Upper lobe of left lung (tissue), 6 donors: ENCODE data around the gene JTB. TPM values are rescaled to one million over a fixed set of nuclear protein-coding genes. Genes with fewer than 3 reads are reported as not detected.

Experiments used
- ATAC-seq, 2 donors: fragments of 200-7000 bp; cut with Tn5 transposase; one replicate each; pipeline ENCODE4 v1.9.1; 2022; ENCODE audit warnings: mild to moderate bottlenecking in 2 of 2, moderate library complexity in 2 of 2; ENCODE audit not compliant: low FRiP score in 2 of 2
- DNase-seq, 2 donors: peaks; one replicate each; pipeline ENCODE4 v3.0.0-alpha.2; 2019 to 2020
- H3K27ac ChIP-seq, 4 donors: fragments of 200-600 bp; sonication (generic); one replicate each; pipeline ENCODE4 v1.5.1; 2016 to 2019
- H3K27me3 ChIP-seq, 4 donors: fragments of 200-600 bp; sonication (generic); one replicate each; pipeline ENCODE4 v1.5.1; 2017 to 2019
- H3K36me3 ChIP-seq, 4 donors: fragments of 200-600 bp; sonication (generic); one replicate each; pipeline ENCODE4 v1.5.1; 2016 to 2019
- H3K4me1 ChIP-seq, 4 donors: fragments of 200-600 bp; sonication (generic); one replicate each; pipeline ENCODE4 v1.5.1; 2018 to 2019
- H3K4me3 ChIP-seq, 4 donors: fragments of 200-600 bp; sonication (generic); one replicate each; pipeline ENCODE4 v1.5.1; 2017 to 2019; ENCODE audit warnings: mild to moderate bottlenecking in 2 of 4, moderate library complexity in 1 of 4
- H3K9me3 ChIP-seq, 4 donors: fragments of 200-600 bp; sonication (generic); one replicate each; pipeline ENCODE4 v1.5.1; 2018 to 2019
- CTCF ChIP-seq, 6 experiments: fragments of 450-650 bp in 4 of 6; fragments of 200-600 bp in 2 of 6; sonication (generic) in 2 of 6; IDR thresholded peaks; one replicate each; pipeline ENCODE4 v1.5.1; 2016 to 2019; ENCODE audit warnings: antibody characterized with exemption in 6 of 6
- EP300 ChIP-seq, 4 donors: sonication (generic); formaldehyde crosslinking; IDR thresholded peaks; one replicate each; pipeline ENCODE4 v1.5.1; 2017; ENCODE audit warnings: antibody characterized with exemption in 4 of 4, control low read depth in 2 of 4
- POLR2A ChIP-seq, 4 donors: fragments of 450-650 bp; IDR thresholded peaks; one replicate each; pipeline ENCODE4 v1.5.1; 2016 to 2017; ENCODE audit warnings: antibody characterized with exemption in 4 of 4, mild to moderate bottlenecking in 2 of 4
- POLR2AphosphoS5 ChIP-seq, 2 donors: sonication (generic); formaldehyde crosslinking; IDR thresholded peaks; one replicate each; pipeline ENCODE4 v1.5.1; 2017; ENCODE audit warnings: antibody characterized with exemption in 2 of 2
- WGBS, 2 donors: methylation state at CpG; one replicate each; pipeline ENCODE4 v1.1.5; 2017 to 2018; 5-methylcytosine and 5-hydroxymethylcytosine counted together
- small RNA-seq, 4 donors: library from RNA; depleted of rRNA; stranded (forward); fragments of <200 nt; gene quantifications; one replicate each; pipeline ENCODE3, GENCODE V24; 2016
- total RNA-seq, 6 donors: library from RNA; depleted of rRNA in 4 of 6; stranded (reverse); fragments of >200 nt in 4 of 6; gene quantifications; one replicate each; pipeline versions ENCODE4 v1.1.0 to v1.2.1, GENCODE V29; 2016 to 2021
- donor health status: DM: no; HTN: no; CAD: no; lungs with moderate emphysema.
- donor health status: DM: no; HTN: yes; CAD: no; lungs with severe emphysema.

JTB gene
- total RNA-seq, 6 donors from 2014 or later = 123 to 285 (median 157) TPM

GRCh38 chr1:153928791-153929341 lies 48.6 kb downstream of the JTB start:
- no peak for DNase-seq
- Histone ChIP-seq H3K36me3 (peaks cover 17 to 44% (median 35%) of the 10 kb centered on the region in 4 donors), H3K27me3 (no peaks in the 10 kb centered on the region), H3K4me3 (no peak overlapping the region), H3K9me3 (no peaks in the 10 kb centered on the region), H3K4me1 (peaks cover 3 to 14% (median 5%) of the 10 kb centered on the region in 4 donors), H3K27ac (peak overlapping the region in 2 of 4 donors; percentile 21 to 36)
- no peak for TF ChIP-seq EP300 (IDR thresholded peaks at IDR 0.05)
- no peak for TF ChIP-seq POLR2A (IDR thresholded peaks at IDR 0.05)
- TF ChIP-seq POLR2AphosphoS5 (IDR thresholded peaks at IDR 0.05) = no peak
- TF ChIP-seq CTCF (IDR thresholded peaks at IDR 0.05) = no peak
- 62 to 64% methylated on average over 4 of the region's 4 CpGs for WGBS, 2 donors
- ATAC-seq = no peak

- 46 to 67% methylated on average over 1 of the region's 1 CpG for WGBS, 2 donors
- H3K9me3 ChIP-seq = no peaks in the 10 kb centered on the region
- peak overlapping the region in 1 of 4 donors; percentile 36 for H3K27ac ChIP-seq
- no peaks in the 10 kb centered on the region for H3K27me3 ChIP-seq
- peaks cover 6 to 17% (median 9%) of the 10 kb centered on the region in 4 donors for H3K4me1 ChIP-seq
- H3K4me3 ChIP-seq = no peak overlapping the region
- DNase-seq = no peak
- ATAC-seq = no peak
- peaks cover 14 to 38% (median 28%) of the 10 kb centered on the region in 4 donors for H3K36me3 ChIP-seq
- no peak for TF ChIP-seq POLR2AphosphoS5 (IDR thresholded peaks at IDR 0.05)
- no peak for TF ChIP-seq CTCF (IDR thresholded peaks at IDR 0.05)
- no peak for TF ChIP-seq EP300 (IDR thresholded peaks at IDR 0.05)
- no peak for TF ChIP-seq POLR2A (IDR thresholded peaks at IDR 0.05)
Observed at GRCh38 chr1:153928245-153928644, 49.2 kb downstream of the JTB start.

- no peak for ATAC-seq
- no peak overlapping the region for H3K4me3 ChIP-seq
- WGBS, 2 donors = 85 to 87% methylated on average over 4 of the region's 4 CpGs
- H3K27ac ChIP-seq = no peak overlapping the region
- peaks cover 11 to 22% (median 13%) of the 10 kb centered on the region in 4 donors for H3K4me1 ChIP-seq
- H3K36me3 ChIP-seq = peaks cover 6 to 20% (median 12%) of the 10 kb centered on the region in 4 donors
- H3K9me3 ChIP-seq = no peaks in the 10 kb centered on the region
- no peak for TF ChIP-seq POLR2AphosphoS5 (IDR thresholded peaks at IDR 0.05)
- no peak for TF ChIP-seq EP300 (IDR thresholded peaks at IDR 0.05)
- no peak for TF ChIP-seq POLR2A (IDR thresholded peaks at IDR 0.05)
- TF ChIP-seq CTCF (IDR thresholded peaks at IDR 0.05) = no peak
- no peak for DNase-seq
- H3K27me3 ChIP-seq = no peaks in the 10 kb centered on the region
Observed at GRCh38 chr1:153926405-153926804, 51.1 kb downstream of the JTB start.

Small RNAs within 50 kb of the gene (small RNA-seq; reads per million reads assigned to genes)
- gene MIR6737 = 0 to 0.43 (median 0.03) reads per million in 4 donors

Other genes with a start within 250 kb of the JTB start
- gene INTS3, start 249.6 kb downstream of the JTB start, total RNA-seq = 100 to 1,000 TPM in 1 of 6 donors, 10 to 100 TPM in 5; 58.2 to 159 (median 63.1) TPM
- gene SLC27A3, start 202.3 kb downstream of the JTB start, total RNA-seq = 100 to 1,000 TPM in 5 of 6 donors, 10 to 100 TPM in 1; 92.8 to 272 (median 167) TPM
- gene GATAD2B, start 54.7 kb downstream of the JTB start, total RNA-seq = 10 to 100 TPM; 16.0 to 50.3 (median 37.8) TPM
- gene DENND4B, start 31.0 kb downstream of the JTB start, total RNA-seq = 100 to 1,000 TPM in 4 of 6 donors, 10 to 100 TPM in 2; 43.3 to 151 (median 103) TPM
- gene CRTC2, start 19.1 kb downstream of the JTB start, total RNA-seq = 10 to 100 TPM; 19.4 to 93.2 (median 37.6) TPM
- gene SLC39A1, start 14.1 kb downstream of the JTB start, total RNA-seq = 100 to 1,000 TPM in 3 of 6 donors, 10 to 100 TPM in 3; 41.9 to 145 (median 102) TPM
- 10 to 100 TPM in 3 of 6 donors, 1 to 10 TPM in 3; 4.7 to 17.4 (median 9.4) TPM for gene CREB3L4, start 9.8 kb downstream of the JTB start, total RNA-seq
- 100 to 1,000 TPM in 2 of 6 donors, 10 to 100 TPM in 4; 33.9 to 116 (median 56.6) TPM for gene RAB13, start 8.7 kb upstream of the JTB start, total RNA-seq
- gene RPS27, start 13.1 kb upstream of the JTB start, total RNA-seq = 1,000 to 10,000 TPM in 5 of 6 donors, 100 to 1,000 TPM in 1; 551 to 2,666 (median 1,424) TPM
- gene NUP210L, start 177.4 kb upstream of the JTB start, total RNA-seq = under 1 TPM in 4 of 6 donors, not detected in 2; 0.11 to 0.91 (median 0.30) TPM
- gene TPM3, start 214.4 kb upstream of the JTB start, total RNA-seq = 100 to 1,000 TPM; 149 to 452 (median 344) TPM
- gene CFAP141, start 228.7 kb upstream of the JTB start, total RNA-seq = 1 to 10 TPM in 2 of 6 donors, not detected in 4; 5.9 to 6.5 TPM
- gene UBAP2L, start 243.3 kb upstream of the JTB start, total RNA-seq = 100 to 1,000 TPM in 5 of 6 donors, 10 to 100 TPM in 1; 77.5 to 137 (median 119) TPM